Spleen (tissue), 13 donors: ENCODE data around the gene ZNF625. TPM values are rescaled to one million over a fixed set of nuclear protein-coding genes. Genes with fewer than 3 reads are reported as not detected.
A peak's percentile ranks its signal among the peaks of the same experiment; 100 is the strongest.

Source experiments
- DNase-seq: peaks from one replicate; pipeline ENCODE4 v3.0.0-alpha.2; 2020
- H3K27ac ChIP-seq, 8 donors: fragments of 200-600 bp; sonication (generic) in 7 of 8; 1 replicate in 4 of 8; 2 replicates in 4 of 8; pipeline versions ENCODE4 v1.5.0 to v1.8.0; 2016 to 2021; ENCODE audit warnings: inconsistent platforms in 4 of 8, mild to moderate bottlenecking in 4 of 8, moderate library complexity in 1 of 8
- H3K27me3 ChIP-seq, 7 donors: fragments of 200-600 bp; sonication (generic) in 6 of 7; replicated peaks in 1 of 7; 1 replicate in 4 of 7; 2 replicates in 3 of 7; pipeline versions ENCODE4 v1.5.0 to v1.8.0; 2016 to 2021; ENCODE audit warnings: inconsistent platforms in 3 of 7, mild to moderate bottlenecking in 1 of 7
- H3K36me3 ChIP-seq, 6 donors: fragments of 200-600 bp; sonication (generic) in 5 of 6; 1 replicate in 4 of 6; 2 replicates in 2 of 6; pipeline versions ENCODE4 v1.5.0 to v1.8.0; 2016 to 2021; ENCODE audit warnings: inconsistent platforms in 2 of 6
- H3K4me1 ChIP-seq, 6 donors: fragments of 200-600 bp; sonication (generic) in 5 of 6; 1 replicate in 3 of 6; 2 replicates in 3 of 6; pipeline versions ENCODE4 v1.5.0 to v1.8.0; 2016 to 2021; ENCODE audit warnings: inconsistent platforms in 3 of 6
- H3K4me3 ChIP-seq, 8 donors: fragments of 200-600 bp; sonication (generic) in 7 of 8; 1 replicate in 4 of 8; 2 replicates in 4 of 8; pipeline versions ENCODE4 v1.5.0 to v1.8.0; 2016 to 2021; ENCODE audit warnings: inconsistent platforms in 4 of 8, mild to moderate bottlenecking in 4 of 8, moderate library complexity in 2 of 8
- H3K9me3 ChIP-seq, 8 donors: fragments of 200-600 bp; sonication (generic) in 7 of 8; 1 replicate in 4 of 8; 2 replicates in 4 of 8; pipeline versions ENCODE4 v1.5.0 to v1.8.0; 2016 to 2021; ENCODE audit warnings: inconsistent platforms in 4 of 8
- CTCF ChIP-seq, 11 experiments: fragments of 200-600 bp in 7 of 11; fragments of 450-650 bp in 4 of 11; sonication (generic) in 4 of 11; IDR thresholded peaks in 8 of 11; conservative IDR thresholded peaks in 3 of 11; 1 replicate in 7 of 11; 2 replicates in 4 of 11; pipeline versions ENCODE4 v1.4.0 to v1.8.0; 2016 to 2021; ENCODE audit warnings: antibody characterized with exemption in 11 of 11, inconsistent platforms in 4 of 11, mild to moderate bottlenecking in 1 of 11
- POLR2A ChIP-seq, 3 donors: fragments of 450-650 bp; IDR thresholded peaks; one replicate each; pipeline ENCODE4 v1.5.1; 2017; ENCODE audit warnings: antibody characterized with exemption in 3 of 3, mild to moderate bottlenecking in 1 of 3
- POLR2AphosphoS5 ChIP-seq, 3 donors: sonication (generic); formaldehyde crosslinking; IDR thresholded peaks; one replicate each; pipeline ENCODE4 v1.5.1; 2017; ENCODE audit warnings: antibody characterized with exemption in 3 of 3
- WGBS, 5 donors: extraction: QIAGEN DNeasy Blood & Tissue Kit in 3 of 5; methylation state at CpG; one replicate each; pipeline versions ENCODE4 v1.1.5 to v1.1.7; 2013 to 2018; 5-methylcytosine and 5-hydroxymethylcytosine counted together
- intact Hi-C: fragments of 100-400 bp; cut with DNase I; formaldehyde crosslinking; loops from one replicate; pipeline ENCODE4 v1.15.0; 2023; ENCODE audit warnings: low total_unique reads
- long read RNA-seq, 2 donors: transcript quantifications; one replicate each; lab custom pipeline, GENCODE V29; 2026
- polyA plus RNA-seq, 3 donors: library from polyadenylated mRNA; stranded (reverse); fragments of 200-250 nt; gene quantifications; one replicate each; pipeline ENCODE4 v1.2.1, GENCODE V29; 2013
- total RNA-seq, 7 donors: library from RNA; depleted of rRNA in 3 of 7; stranded (reverse); fragments of >200 nt in 3 of 7; fragmentation: NEBNext Ultra II Directional in 4 of 7; extraction: Animal tissue kit (Norgen Biotek cat#: 25700) in 4 of 7; gene quantifications; one replicate each; pipeline versions ENCODE4 v1.1.0 to v1.2.1, GENCODE V29; 2016 to 2021
- donor health status: healthy with polysubstance abuse.
- donor health status: DM: no; HTN: no; CAD: no; lungs with moderate emphysema.
- donor health status: DM: no; HTN: no; CAD: no.
- donor health status: Bipolar disorder and iron deficiency.
- donor health status: healthy.
- donor health status: DM: no; HTN: no; CAD: no.
- donor health status: DM: yes; HTN: yes; CAD: no.

ZNF625 gene
- total RNA-seq (1 to 10 TPM; 4.0 to 7.9 (median 5.6) TPM), polyA plus RNA-seq (1 to 10 TPM; 1.2 to 3.6 (median 2.0) TPM)
- long read RNA-seq, donor 1 = 0 reads
- long read RNA-seq, donor 2 = 0 reads

- Histone ChIP-seq H3K9me3 (no peaks in the 10 kb centered on the region), H3K4me1 (peaks cover 4 to 35% (median 20%) of the 10 kb centered on the region in 6 donors), H3K27me3 (peaks cover 0 to 6% (median 0%) of the 10 kb centered on the region in 7 donors), H3K4me3 (peak within 1 kb of the TSS; percentile 60 to 97 (median 76)), H3K36me3 (peaks cover 0 to 6% (median 0%) of the 10 kb centered on the region in 6 donors), H3K27ac (peak within 1 kb of the TSS; percentile 68 to 84 (median 80))
- intact Hi-C loops = no loop called here
- 0 to 2% (median 1%) methylated on average over 22 to 58 of the region's 58 CpGs for WGBS, 5 donors
- TF ChIP-seq CTCF (IDR thresholded peaks at IDR 0.05 in 8 of 11, conservative IDR thresholded peaks at IDR 0.05 in 3 of 11) = no peak
- TF ChIP-seq POLR2A (IDR thresholded peaks at IDR 0.05) = peak in 1 of 3 donors; percentile 28
- peak; percentile 44 to 79 (median 74) for TF ChIP-seq POLR2AphosphoS5 (IDR thresholded peaks at IDR 0.05)
- peak; percentile 90 for DNase-seq
Measured at GRCh38 chr19:12156223-12157058, at the start of gene ZNF625. ZNF625 (minus strand) TSS chr19:12156734; CDS start chr19:12156558, 176 bp downstream.

GRCh38 chr19:12205296-12205695 is 48.8 kb upstream of the ZNF625 start:
- no peak for DNase-seq
- intact Hi-C loops = no loop called here
- no peak overlapping the region for H3K4me3 ChIP-seq
- peaks cover 0 to 32% (median 8%) of the 10 kb centered on the region in 6 donors for H3K36me3 ChIP-seq
- 81 to 94% (median 86%) methylated on average over 4 of the region's 4 CpGs for WGBS, 5 donors
- no peaks in the 10 kb centered on the region for H3K27me3 ChIP-seq
- no peak for TF ChIP-seq POLR2A (IDR thresholded peaks at IDR 0.05)
- no peak for TF ChIP-seq POLR2AphosphoS5 (IDR thresholded peaks at IDR 0.05)
- no peak for TF ChIP-seq CTCF (IDR thresholded peaks at IDR 0.05 in 8 of 11, conservative IDR thresholded peaks at IDR 0.05 in 3 of 11)
- no peak overlapping the region for H3K27ac ChIP-seq
- no peaks in the 10 kb centered on the region for H3K4me1 ChIP-seq
- peaks cover 13 to 84% (median 56%) of the 10 kb centered on the region in 8 donors for H3K9me3 ChIP-seq

- WGBS, 5 donors = 42 to 63% (median 51%) methylated on average over 4 of the region's 4 CpGs
- peaks cover 0 to 8% (median under 1%) of the 10 kb centered on the region in 6 donors for H3K36me3 ChIP-seq
- peak; percentile 73 for DNase-seq
- peaks cover 3 to 83% (median 45%) of the 10 kb centered on the region in 8 donors for H3K9me3 ChIP-seq
- H3K4me1 ChIP-seq = no peaks in the 10 kb centered on the region
- TF ChIP-seq POLR2A (IDR thresholded peaks at IDR 0.05) (no peak), CTCF (IDR thresholded peaks at IDR 0.05 in 8 of 11, conservative IDR thresholded peaks at IDR 0.05 in 3 of 11) (peak in 6 of 11 experiments; percentile 15 to 42 (median 32))
- no peak overlapping the region for H3K4me3 ChIP-seq
- no peaks in the 10 kb centered on the region for H3K27me3 ChIP-seq
- H3K27ac ChIP-seq = no peak overlapping the region
- intact Hi-C loops = no loop called here
Measured at GRCh38 chr19:12202250-12202649, 45.7 kb upstream of the ZNF625 start.
